ENCODE measurements around the gene TXN2.

TXN2 gene

GRCh38 chr22:36510966-36511881, 29.8 kb upstream of the TXN2 start:
- FAIRE-seq (peak; percentile 45), DNase-seq (ENCODE audit: insufficient read length, low spot score) (no peak)
- TF ChIP-seq PAX5 (IDR thresholded peaks at IDR 0.05; ENCODE audit: insufficient read depth, low read length, severe bottlenecking) (no peak), POLR2AphosphoS5 (IDR thresholded peaks at IDR 0.05; ENCODE audit: low read depth, low read length) (peak; percentile 28; the same call in 1 of the 2 replicates), TAF1 (IDR thresholded peaks at IDR 0.05; ENCODE audit: low read depth, low read length) (no peak), POU2F2 (IDR thresholded peaks at IDR 0.05; ENCODE audit: low read depth, low read length) (no peak), SPI1 (IDR thresholded peaks at IDR 0.05; ENCODE audit: low read depth, low read length) (no peak)

- DNase-seq (ENCODE audit: insufficient read length, low spot score) (no peak), FAIRE-seq (no peak)
- TF ChIP-seq PAX5 (IDR thresholded peaks at IDR 0.05; ENCODE audit: insufficient read depth, low read length, severe bottlenecking) (no peak), POU2F2 (IDR thresholded peaks at IDR 0.05; ENCODE audit: low read depth, low read length) (no peak), TAF1 (IDR thresholded peaks at IDR 0.05; ENCODE audit: low read depth, low read length) (no peak), POLR2A (IDR thresholded peaks at IDR 0.05; ENCODE audit: low read depth, low read length) (peak; percentile 17; the same call in 1 of the 2 replicates), POLR2AphosphoS5 (IDR thresholded peaks at IDR 0.05; ENCODE audit: low read depth, low read length) (peak; percentile 47; the same call in 1 of the 2 replicates), SPI1 (IDR thresholded peaks at IDR 0.05; ENCODE audit: low read depth, low read length) (no peak)
Measured at GRCh38 chr22:36510384-36510783, 28.9 kb upstream of the TXN2 start.

- TF ChIP-seq TAF1 (IDR thresholded peaks at IDR 0.05; ENCODE audit: low read depth, low read length) (no peak), PAX5 (IDR thresholded peaks at IDR 0.05; ENCODE audit: insufficient read depth, low read length, severe bottlenecking) (no peak), SPI1 (IDR thresholded peaks at IDR 0.05; ENCODE audit: low read depth, low read length) (no peak), POLR2AphosphoS5 (IDR thresholded peaks at IDR 0.05; ENCODE audit: low read depth, low read length) (no peak), POLR2A (IDR thresholded peaks at IDR 0.05; ENCODE audit: low read depth, low read length) (no peak), POU2F2 (IDR thresholded peaks at IDR 0.05; ENCODE audit: low read depth, low read length) (no peak)
- DNase-seq (ENCODE audit: insufficient read length, low spot score): no peak
- no peak for FAIRE-seq
Measured at GRCh38 chr22:36507518-36508010, 26.1 kb upstream of the TXN2 start.

GRCh38 chr22:36506637-36507517, 25.4 kb upstream of the TXN2 start, which contains the start of gene FOXRED2:
TSS of gene FOXRED2 (minus strand) at chr22:36507040. CDS start at chr22:36506422, 618 bp downstream.
- FAIRE-seq (peak; percentile 99), DNase-seq (ENCODE audit: insufficient read length, low spot score) (peak; percentile 99)
- peak; percentile 56; the same call in 1 of the 2 replicates for TF ChIP-seq POLR2A (IDR thresholded peaks at IDR 0.05; ENCODE audit: low read depth, low read length)
- no peak for TF ChIP-seq SPI1 (IDR thresholded peaks at IDR 0.05; ENCODE audit: low read depth, low read length)
- no peak; the same call in 1 of the 2 replicates for TF ChIP-seq POU2F2 (IDR thresholded peaks at IDR 0.05; ENCODE audit: low read depth, low read length)
- peak; percentile 91 for TF ChIP-seq TAF1 (IDR thresholded peaks at IDR 0.05; ENCODE audit: low read depth, low read length)
- no peak for TF ChIP-seq PAX5 (IDR thresholded peaks at IDR 0.05; ENCODE audit: insufficient read depth, low read length, severe bottlenecking)
- TF ChIP-seq POLR2AphosphoS5 (IDR thresholded peaks at IDR 0.05; ENCODE audit: low read depth, low read length): peak; percentile 28; the same call in 1 of the 2 replicates

GRCh38 chr22:36505998-36506635, 24.7 kb upstream of the TXN2 start:
- TF ChIP-seq POLR2A (IDR thresholded peaks at IDR 0.05; ENCODE audit: low read depth, low read length) (no peak), PAX5 (IDR thresholded peaks at IDR 0.05; ENCODE audit: insufficient read depth, low read length, severe bottlenecking) (no peak), POU2F2 (IDR thresholded peaks at IDR 0.05; ENCODE audit: low read depth, low read length) (no peak), SPI1 (IDR thresholded peaks at IDR 0.05; ENCODE audit: low read depth, low read length) (no peak), POLR2AphosphoS5 (IDR thresholded peaks at IDR 0.05; ENCODE audit: low read depth, low read length) (no peak), TAF1 (IDR thresholded peaks at IDR 0.05; ENCODE audit: low read depth, low read length) (no peak)
- DNase-seq (ENCODE audit: insufficient read length, low spot score) (no peak), FAIRE-seq (no peak)

GRCh38 chr22:36497910-36498665, 16.6 kb upstream of the TXN2 start:
- TF ChIP-seq POLR2A (IDR thresholded peaks at IDR 0.05; ENCODE audit: low read depth, low read length): no peak
- TF ChIP-seq POLR2AphosphoS5 (IDR thresholded peaks at IDR 0.05; ENCODE audit: low read depth, low read length): no peak
- no peak for TF ChIP-seq POU2F2 (IDR thresholded peaks at IDR 0.05; ENCODE audit: low read depth, low read length)
- TF ChIP-seq PAX5 (IDR thresholded peaks at IDR 0.05; ENCODE audit: insufficient read depth, low read length, severe bottlenecking): no peak
- no peak for TF ChIP-seq SPI1 (IDR thresholded peaks at IDR 0.05; ENCODE audit: low read depth, low read length)
- TF ChIP-seq TAF1 (IDR thresholded peaks at IDR 0.05; ENCODE audit: low read depth, low read length): no peak
- no peak for FAIRE-seq
- DNase-seq (ENCODE audit: insufficient read length, low spot score): no peak

- peak; percentile 57 for DNase-seq (ENCODE audit: insufficient read length, low spot score)
Measured at GRCh38 chr22:36493690-36494110, 12.3 kb upstream of the TXN2 start.

More at GRCh38 chr22:36493690-36494110, 12.3 kb upstream of the TXN2 start:
- FAIRE-seq: peak; percentile 87
- TF ChIP-seq POLR2AphosphoS5 (IDR thresholded peaks at IDR 0.05; ENCODE audit: low read depth, low read length) (no peak), POU2F2 (IDR thresholded peaks at IDR 0.05; ENCODE audit: low read depth, low read length) (no peak), TAF1 (IDR thresholded peaks at IDR 0.05; ENCODE audit: low read depth, low read length) (no peak), SPI1 (IDR thresholded peaks at IDR 0.05; ENCODE audit: low read depth, low read length) (peak; percentile 92), PAX5 (IDR thresholded peaks at IDR 0.05; ENCODE audit: insufficient read depth, low read length, severe bottlenecking) (no peak), POLR2A (IDR thresholded peaks at IDR 0.05; ENCODE audit: low read depth, low read length) (no peak)
